ENCODE data around the gene CEP104. TPM values are rescaled to one million over a fixed set of nuclear protein-coding genes. Genes with fewer than 3 reads are reported as not detected.
"Not testable (repeated sequence)": the region's sequence is repeated elsewhere in the genome, so short reads cannot be mapped to it uniquely, and the experiment has no call there.

Gene CEP104
- total RNA-seq, 2 experiments from 2014 or later: 36.6 to 41.6 TPM

DNA sequence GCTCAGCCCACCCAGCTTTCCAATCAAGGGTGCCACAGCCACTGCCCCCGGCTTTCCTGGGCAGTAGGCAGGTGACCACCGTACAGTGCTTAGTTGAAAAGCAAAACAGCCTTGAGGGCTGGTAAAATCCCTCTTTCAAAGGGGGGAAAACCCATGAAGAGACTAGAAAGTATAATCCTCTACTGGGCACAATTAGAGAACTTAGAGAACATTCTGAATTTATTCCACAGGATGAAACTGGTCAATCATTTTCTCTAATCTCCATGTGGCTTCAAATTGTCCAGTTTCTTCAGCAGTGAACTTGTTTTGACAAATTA, 45.5 kb downstream of the CEP104 start:
- ChIA-PET POLR2A (no interaction called here), CTCF (no interaction called here)

DNA sequence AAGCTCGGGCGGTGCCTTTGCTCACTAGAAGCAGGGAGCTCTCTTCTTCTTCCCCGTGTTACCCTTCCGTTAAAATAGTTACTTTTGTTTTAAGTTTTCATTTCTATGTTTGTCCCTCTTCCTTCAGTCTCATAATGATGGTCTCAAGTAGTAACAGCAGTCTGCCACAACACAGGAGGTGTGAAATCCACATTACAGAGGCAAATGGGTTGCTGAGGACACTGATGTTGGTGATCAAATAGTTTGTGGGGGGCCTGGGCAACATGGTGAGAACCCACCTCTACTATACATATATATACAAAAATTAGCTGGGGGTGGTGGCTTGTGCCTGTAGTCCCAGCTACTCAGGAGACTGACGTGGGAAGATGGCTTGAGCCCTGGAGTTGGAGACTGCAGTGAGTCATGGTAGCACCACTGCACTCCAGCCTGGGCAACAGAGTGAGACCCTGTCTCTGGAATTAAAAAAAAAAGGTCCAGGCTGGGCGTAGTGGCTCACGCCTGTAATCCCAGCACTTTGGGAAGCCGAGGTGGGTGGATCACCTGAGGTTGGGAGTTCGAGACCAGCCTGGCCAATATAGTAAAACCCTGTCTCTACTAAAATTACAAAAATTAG, 46.8 kb downstream of the CEP104 start:
- ChIA-PET CTCF (interaction anchor here (0.9 kb wide), 1 partner anchor 23 kb away, joined by 3 read pairs; no protein-coding TSS in a partner anchor), POLR2A (interaction anchor here (0.6 kb wide), 1 partner anchor 22 kb away, joined by 3 read pairs; no protein-coding TSS in a partner anchor)

DNA sequence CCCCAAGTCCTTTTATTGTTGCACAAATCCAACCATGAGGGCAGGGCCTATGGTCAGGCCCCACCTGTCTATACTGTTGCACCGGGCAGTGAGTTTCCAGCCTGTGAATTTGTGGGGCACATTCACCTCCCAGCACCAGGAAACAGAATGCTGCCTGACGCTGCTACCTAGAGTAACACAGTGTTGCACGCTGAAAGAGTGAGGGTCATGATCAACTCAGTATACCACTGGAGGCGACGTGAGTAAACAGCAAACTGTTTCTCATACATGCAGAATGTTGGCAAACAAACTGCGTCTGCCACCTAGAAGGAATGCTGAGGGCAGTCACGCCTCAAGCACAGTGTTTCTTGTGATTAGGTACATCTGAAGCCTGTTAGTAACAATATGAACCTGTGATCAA, 47.3 kb downstream of the CEP104 start:
- POLR2A ChIA-PET: no interaction called here
- CTCF ChIA-PET: interaction anchor here (0.9 kb wide), 1 partner anchor 23 kb away, joined by 3 read pairs; no protein-coding TSS in a partner anchor

DNA sequence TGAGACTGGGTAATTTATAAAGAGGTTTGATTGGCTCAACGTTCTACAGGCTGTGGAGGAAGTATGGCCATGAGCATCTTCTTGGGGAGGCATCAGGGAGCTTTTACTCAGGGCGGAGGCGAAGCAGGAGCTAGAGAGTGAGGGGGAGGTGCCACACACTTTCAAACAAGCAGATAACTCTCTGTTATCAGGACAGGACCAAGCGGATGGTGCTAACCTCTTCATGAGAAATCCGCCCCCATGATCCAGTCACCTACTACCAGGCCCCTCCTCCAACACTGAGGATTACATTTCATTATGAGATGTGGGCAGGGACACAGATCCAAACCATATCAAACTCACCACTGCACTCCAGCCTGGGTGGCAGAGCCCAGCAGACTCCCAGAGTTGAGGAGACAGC, 49.2 kb downstream of the CEP104 start:
- CTCF ChIA-PET: no interaction called here
- POLR2A ChIA-PET: no interaction called here

GRCh38 chr1:3805038-3805437, 52.0 kb downstream of the CEP104 start:
- ChIA-PET POLR2A (no interaction called here), CTCF (interaction anchor here (1.4 kb wide), 1 partner anchor 29 kb away, joined by 6 read pairs; no protein-coding TSS in a partner anchor)

GRCh38 chr1:3804627-3804944, 52.4 kb downstream of the CEP104 start:
- POLR2A ChIA-PET: not testable (repeated sequence)

DNA sequence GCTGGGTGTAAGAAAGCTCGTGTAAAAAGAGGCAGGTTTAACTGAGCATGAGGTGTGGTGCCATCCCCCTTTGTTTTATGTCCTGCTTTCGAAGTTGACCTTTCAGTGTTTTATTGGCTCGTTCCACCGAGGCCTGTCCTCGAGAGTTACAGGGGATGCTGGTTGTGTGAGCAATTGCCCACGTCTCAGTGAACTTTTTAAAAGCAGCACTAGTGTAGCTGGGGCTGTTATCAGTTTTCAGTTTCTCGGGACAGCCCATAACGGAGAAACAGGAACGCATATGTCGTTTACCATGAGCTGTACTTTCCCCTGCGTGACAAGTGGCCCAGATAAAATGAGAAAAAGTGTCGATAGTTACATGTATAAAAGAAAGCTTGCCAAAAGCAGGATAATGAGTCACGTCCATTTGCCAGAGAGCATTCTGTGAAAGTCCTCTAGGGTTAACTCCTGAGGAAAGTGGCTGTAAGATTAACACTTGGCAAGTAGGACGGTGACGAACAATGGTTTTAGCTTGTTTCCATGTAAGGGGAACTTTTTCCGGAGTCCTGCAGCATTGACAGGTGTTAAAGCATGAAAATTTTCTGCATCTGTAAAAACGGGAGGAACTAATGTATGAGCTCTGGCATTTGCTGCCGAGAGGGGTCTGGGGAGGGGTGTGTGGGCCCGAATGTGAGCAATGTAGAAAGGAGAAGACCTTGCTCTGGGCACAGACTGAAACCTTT, 52.9 kb downstream of the CEP104 start:
- POLR2A ChIA-PET: no interaction called here
- CTCF ChIA-PET: interaction anchor here (1.4 kb wide), 1 partner anchor 28 kb away, joined by 6 read pairs; no protein-coding TSS in a partner anchor

More at GRCh38 chr1:3804627-3804944, 52.4 kb downstream of the CEP104 start:
- CTCF ChIA-PET: interaction anchor here (1.4 kb wide), 1 partner anchor 29 kb away, joined by 6 read pairs; no protein-coding TSS in a partner anchor

- CTCF ChIA-PET: interaction anchor here (1.0 to 1.8 kb wide), 3 partner anchors 25 to 180 kb away, joined by 3 to 9 read pairs (median 4); no protein-coding TSS in a partner anchor
- POLR2A ChIA-PET: not testable (repeated sequence)
These were observed 56.2 kb downstream of the CEP104 start for GRCh38 chr1:3800795-3801194.

- CTCF ChIA-PET: interaction anchor here (1.1 to 1.4 kb wide), 2 partner anchors 30 to 181 kb away, joined by 3 read pairs; no protein-coding TSS in a partner anchor
- POLR2A ChIA-PET: no interaction called here
These were observed 56.9 kb downstream of the CEP104 start for GRCh38 chr1:3799976-3800685.

DNA sequence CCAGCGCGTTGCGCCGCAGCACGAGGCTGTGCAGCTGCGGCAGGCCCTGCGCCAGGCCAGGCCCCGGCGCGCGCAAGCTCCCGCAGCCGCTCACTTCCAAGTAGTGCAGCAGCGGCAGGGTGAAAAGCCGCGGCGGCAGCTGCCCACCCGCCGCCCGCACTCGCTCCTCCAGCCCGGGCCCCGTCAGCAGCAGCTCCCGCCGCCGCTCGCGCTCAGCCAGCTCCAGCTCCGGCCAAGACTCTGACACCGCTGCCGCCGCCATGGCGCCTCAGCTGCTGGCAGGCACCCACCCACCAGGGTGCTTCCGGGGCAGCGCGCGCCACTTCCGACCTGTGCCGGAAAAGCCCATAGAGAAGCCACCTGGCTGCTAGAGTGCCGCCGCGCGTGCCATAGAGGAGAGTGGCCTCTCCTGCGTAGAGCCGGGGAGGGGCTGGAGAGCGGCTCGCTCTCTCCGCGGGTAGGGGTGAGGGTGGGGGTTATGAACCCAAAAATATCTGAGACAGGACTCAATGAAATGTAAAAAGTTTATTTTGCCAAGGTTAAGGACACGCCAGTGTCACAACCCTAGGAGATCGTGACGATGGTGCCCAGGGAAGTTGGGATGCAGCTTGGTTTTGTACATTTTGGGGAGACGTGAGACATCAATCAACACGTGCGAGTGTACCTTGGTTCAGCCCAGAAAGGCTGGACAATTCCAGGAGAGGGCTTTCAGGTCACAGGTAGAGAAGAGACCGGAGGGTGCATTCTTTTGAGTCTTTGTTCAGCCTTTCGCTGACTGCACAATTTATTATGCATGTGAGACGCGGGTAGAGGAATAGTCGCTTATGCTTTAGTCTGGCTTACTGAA, 60.6 kb downstream of the CEP104 start, which contains the start of gene LRRC47:
TSS of gene LRRC47 (minus strand) at position 284 of the 847 bp plus-strand sequence. CDS start at position 262, 22 bp downstream.
- POLR2A ChIA-PET: interaction anchor here (0.6 to 1.5 kb wide), 3 partner anchors 9 to 40 kb away, joined by 3 to 7 read pairs (median 3); no protein-coding TSS in a partner anchor
- CTCF ChIA-PET: interaction anchor here (0.8 to 1.9 kb wide), 3 partner anchors 9 to 21 kb away, joined by 3 to 9 read pairs (median 3); no protein-coding TSS in a partner anchor

GRCh38 chr1:3795453-3796214, 61.4 kb downstream of the CEP104 start:
- POLR2A ChIA-PET: interaction anchor here (1.0 to 1.5 kb wide), 2 partner anchors 8 to 20 kb away, joined by 3 read pairs; no protein-coding TSS in a partner anchor
- CTCF ChIA-PET: interaction anchor here (0.8 to 1.9 kb wide), 2 partner anchors 8 to 20 kb away, joined by 3 to 9 read pairs; no protein-coding TSS in a partner anchor

DNA sequence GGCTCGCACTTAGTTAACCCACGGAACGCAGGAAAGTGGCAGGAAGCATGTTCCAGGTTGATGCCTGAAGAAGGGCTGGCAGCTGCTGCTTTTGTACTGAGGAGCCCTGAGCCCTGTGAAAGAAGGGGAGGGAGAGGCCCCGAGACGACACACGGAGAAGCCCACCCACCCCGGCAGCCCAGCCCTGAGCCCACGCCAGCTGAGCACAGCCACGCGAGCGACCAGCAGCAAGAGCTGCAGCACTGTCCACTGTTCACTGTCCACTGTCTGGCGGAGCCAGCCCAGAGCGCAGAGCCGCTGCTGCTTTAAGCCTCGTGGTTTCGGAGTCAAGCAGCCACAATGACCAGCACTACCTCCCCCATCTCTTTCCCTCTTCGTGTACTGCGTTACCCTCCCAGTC, 66.1 kb downstream of the CEP104 start:
- POLR2A ChIA-PET: no interaction called here
- CTCF ChIA-PET: interaction anchor here (0.8 kb wide), 1 partner anchor 17 kb away, joined by 3 read pairs; no protein-coding TSS in a partner anchor

- POLR2A ChIA-PET: no interaction called here
- CTCF ChIA-PET: interaction anchor here (0.8 kb wide), 1 partner anchor 17 kb away, joined by 3 read pairs; no protein-coding TSS in a partner anchor
These were observed 66.5 kb downstream of the CEP104 start for GRCh38 chr1:3790500-3790923.

DNA sequence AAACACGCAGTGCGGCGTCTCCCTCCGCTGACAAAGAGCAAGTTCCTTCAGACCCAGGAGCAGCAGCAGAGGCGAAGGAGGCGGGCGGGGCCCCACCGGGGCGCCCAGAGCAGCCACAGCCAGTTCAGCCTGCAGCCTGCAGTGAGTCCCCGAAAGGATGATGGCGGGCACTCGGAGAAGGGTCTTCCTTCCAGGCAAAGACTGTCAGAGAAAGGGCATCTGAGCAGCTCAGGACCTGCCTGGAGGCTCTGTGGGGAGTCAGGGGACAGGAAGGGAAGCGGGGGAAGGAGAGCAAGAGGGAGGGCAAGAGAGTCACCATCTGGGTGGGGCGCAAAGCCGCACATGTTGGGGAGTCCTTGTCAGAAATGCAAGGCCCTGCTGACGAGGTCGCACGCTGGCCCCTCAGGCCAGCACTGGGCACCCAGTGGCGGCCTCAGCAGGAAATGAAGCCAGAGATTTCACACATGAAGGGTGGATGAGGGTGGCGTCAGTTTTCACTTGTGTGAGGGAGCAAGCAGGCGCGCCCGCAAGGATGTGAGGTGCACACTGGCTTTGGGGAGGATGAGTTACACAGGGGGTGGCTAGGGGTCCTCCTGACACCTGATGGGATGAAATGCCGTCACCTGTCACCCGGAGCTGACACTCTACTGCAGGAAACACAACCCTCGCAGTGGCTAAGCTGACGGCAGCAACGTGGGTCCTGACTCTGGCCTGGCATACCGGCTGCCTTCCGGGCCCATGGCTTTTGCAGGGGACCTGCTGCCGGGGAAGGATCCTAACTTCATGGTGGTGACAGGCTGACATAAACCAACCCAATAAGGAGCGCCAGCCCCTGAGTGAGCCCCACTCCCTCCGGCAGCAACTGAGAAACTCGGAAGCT, 67.3 kb downstream of the CEP104 start:
- CTCF ChIA-PET: interaction anchor here (0.8 kb wide), 1 partner anchor 16 kb away, joined by 3 read pairs; no protein-coding TSS in a partner anchor

DNA sequence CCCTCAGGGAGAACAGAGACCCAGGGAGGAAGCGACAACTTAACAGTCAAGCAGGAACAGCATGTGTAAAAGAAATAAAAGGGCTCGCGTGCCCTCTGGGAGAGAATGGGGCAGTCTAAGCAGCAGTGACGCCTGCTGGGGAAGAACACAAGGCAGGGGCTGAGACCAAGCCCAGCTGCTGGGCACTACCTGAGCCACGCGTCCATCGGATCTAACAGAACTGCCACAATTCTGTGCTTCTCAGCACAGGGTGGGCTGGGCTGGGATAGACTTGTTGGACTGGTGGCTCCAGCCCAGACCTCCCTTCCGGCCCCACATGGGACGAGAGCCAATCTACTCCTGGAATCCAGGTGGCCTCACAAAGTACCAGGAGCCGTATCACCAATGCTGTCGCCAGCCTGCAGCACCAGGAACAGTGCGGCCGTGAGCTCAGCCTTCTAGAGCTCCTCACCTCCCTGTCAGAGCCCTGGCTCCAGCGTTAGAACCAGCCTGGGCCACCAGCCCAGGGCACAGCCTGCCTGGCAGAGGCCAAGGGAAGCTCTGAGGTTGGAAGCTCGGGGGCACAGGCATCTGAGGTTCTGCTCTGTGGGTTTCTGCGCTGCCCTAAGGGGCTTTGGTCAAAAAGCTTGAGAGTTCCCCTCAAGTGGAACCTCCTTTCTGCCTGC, 68.1 kb downstream of the CEP104 start:
- ChIA-PET CTCF (interaction anchor here (1.4 to 2.5 kb wide), 2 partner anchors 7 to 13 kb away, joined by 5 to 9 read pairs; partner anchors contain the start of gene LRRC47), POLR2A (no interaction called here)

More for the DNA sequence above, 67.3 kb downstream of the CEP104 start:
- POLR2A ChIA-PET: no interaction called here
